ENCODE measurements around the gene POC1A.

- TF ChIP-seq GATA3 (IDR thresholded peaks at IDR 0.05; ENCODE audit: low read depth, low read length) (no peak), GATA2 (IDR thresholded peaks at IDR 0.05; ENCODE audit: low read depth, low read length) (no peak)
These were observed 11.1 kb downstream of the POC1A start for GRCh38 chr3:52143156-52143555.

Data from SH-SY5Y (cell line).